ENCODE data around the gene ACTA2.
A peak's percentile ranks its signal among the peaks of the same experiment; 100 is the strongest.
"Not testable (repeated sequence)": the region's sequence is repeated elsewhere in the genome, so short reads cannot be mapped to it uniquely, and the experiment has no call there.

The ACTA2 gene

GRCh38 chr10:88949051-88949450, 3.5 kb downstream of the ACTA2 start:
- DNase-seq = no peak

- no peak for DNase-seq
These were observed 5.5 kb downstream of the ACTA2 start for GRCh38 chr10:88946965-88947590.

GRCh38 chr10:88946200-88946599, 6.4 kb downstream of the ACTA2 start:
- DNase-seq = no peak

- DNase-seq = no peak
These were observed 7.8 kb downstream of the ACTA2 start for GRCh38 chr10:88944813-88945212.

GRCh38 chr10:88943778-88944177, 8.8 kb downstream of the ACTA2 start:
- no peak for DNase-seq

GRCh38 chr10:88941026-88941425, 11.5 kb downstream of the ACTA2 start:
- no peak for DNase-seq

GRCh38 chr10:88938938-88939337, 13.6 kb downstream of the ACTA2 start:
- DNase-seq = no peak

GRCh38 chr10:88938039-88938438, 14.5 kb downstream of the ACTA2 start:
- DNase-seq = no peak

GRCh38 chr10:88936656-88937055, 15.9 kb downstream of the ACTA2 start:
- no peak for DNase-seq

- peak; percentile 90 to 96 for DNase-seq
These were observed 17.5 kb downstream of the ACTA2 start for GRCh38 chr10:88934900-88935672.

GRCh38 chr10:88933564-88933963, 19.0 kb downstream of the ACTA2 start:
- DNase-seq = no peak

GRCh38 chr10:88932539-88933256, 19.9 kb downstream of the ACTA2 start:
- peak; percentile 96 to 97 for DNase-seq

- not testable (repeated sequence) for DNase-seq
These were observed 20.5 kb downstream of the ACTA2 start for GRCh38 chr10:88932029-88932428.

GRCh38 chr10:88931548-88931947, 21.0 kb downstream of the ACTA2 start:
- DNase-seq = no peak

GRCh38 chr10:88928254-88928653, 24.3 kb downstream of the ACTA2 start:
- no peak for DNase-seq

- DNase-seq = no peak
These were observed 25.2 kb downstream of the ACTA2 start for GRCh38 chr10:88927416-88927690.

GRCh38 chr10:88926566-88927415, 25.8 kb downstream of the ACTA2 start:
- peak; percentile 6 to 18 for DNase-seq

- DNase-seq = no peak
These were observed 29.1 kb downstream of the ACTA2 start for GRCh38 chr10:88923520-88923919.

GRCh38 chr10:88922041-88922440, 30.5 kb downstream of the ACTA2 start:
- DNase-seq = no peak

GRCh38 chr10:88920986-88921593, 31.5 kb downstream of the ACTA2 start:
- DNase-seq = no peak

GRCh38 chr10:88920198-88920597, 32.4 kb downstream of the ACTA2 start:
- DNase-seq = no peak

- no peak for DNase-seq
These were observed 33.5 kb downstream of the ACTA2 start for GRCh38 chr10:88919041-88919440.

All from Kasumi-1 (cell line).